GM18508 (cell line): Measurements from ENCODE around the gene HOXA3.

ENCODE experiments used
- ATAC-seq: cut with Tn5 transposase; IDR thresholded peaks from one replicate; pipeline ENCODE4 v1.9.1; 2021; ENCODE audit warnings: moderate number of reproducible peaks; ENCODE audit not compliant: insufficient read depth, unreplicated experiment

The HOXA3 gene

DNA sequence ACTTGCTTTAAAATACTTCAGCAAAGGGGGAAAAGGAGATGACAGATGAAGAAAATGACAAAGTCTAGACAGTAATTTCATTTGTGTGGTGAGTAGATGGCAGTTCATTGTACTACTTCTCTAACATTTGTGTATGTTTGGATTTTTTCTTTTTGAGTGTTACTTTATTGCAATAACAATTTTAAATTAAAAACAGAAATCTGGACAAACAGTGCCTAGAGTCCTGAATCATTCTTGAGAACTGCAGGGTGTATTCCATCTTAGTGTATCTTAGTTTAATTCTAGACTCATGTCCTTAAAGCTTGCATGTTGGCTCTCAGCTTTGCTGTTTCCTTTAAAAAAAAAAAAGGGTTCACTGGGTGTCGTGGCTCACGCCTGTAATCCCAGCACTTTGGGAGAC is 87.7 kb downstream of the HOXA3 start:
- ATAC-seq, result no peak

DNA sequence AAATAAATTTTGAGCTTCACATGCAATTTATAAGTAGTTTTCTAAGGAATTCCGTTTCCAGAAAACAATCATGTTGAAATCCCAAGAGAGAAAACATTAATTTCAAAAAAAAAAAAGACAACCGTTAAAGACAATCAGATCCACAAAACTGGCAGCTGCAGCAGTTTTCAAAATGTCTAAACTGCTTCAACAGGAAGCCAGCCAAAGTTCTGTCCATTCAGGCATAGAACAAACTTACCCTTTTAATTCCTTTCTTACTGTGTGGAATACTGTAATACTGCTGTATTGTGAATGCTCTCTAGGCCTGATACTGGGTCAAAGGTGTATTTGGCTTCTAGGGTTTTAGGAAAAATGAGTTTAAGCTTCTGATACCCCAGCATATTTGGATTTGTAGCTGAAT is 88.2 kb downstream of the HOXA3 start:
- ATAC-seq, result no peak

DNA sequence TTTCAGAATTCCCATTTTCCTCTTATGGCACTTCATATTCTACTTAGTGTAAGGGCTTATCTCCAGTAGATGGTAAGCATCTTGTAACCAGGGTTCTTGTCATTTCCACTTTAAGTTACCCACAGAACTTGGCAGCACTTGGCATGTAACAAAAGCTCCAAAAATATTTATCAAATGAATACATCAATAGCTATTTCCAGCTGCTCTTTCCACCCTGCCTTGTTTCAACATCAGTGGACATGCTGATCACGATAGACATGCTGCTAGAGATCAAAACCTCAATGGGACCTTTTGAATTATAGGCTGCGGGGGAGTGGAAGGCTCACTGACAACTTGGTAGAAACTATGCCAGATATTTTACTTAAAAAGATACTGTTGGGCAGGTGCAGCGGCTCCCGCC is 89.4 kb downstream of the HOXA3 start:
- ATAC-seq, result no peak
